HepG2 (cell line): ENCODE measurements around the gene GLOD4. TPM values are rescaled to one million over a fixed set of nuclear protein-coding genes. Genes with fewer than 3 reads are reported as not detected.
"Not testable (repeated sequence)": the region's sequence is repeated elsewhere in the genome, so short reads cannot be mapped to it uniquely, and the experiment has no call there.

Source experiments
- ATAC-seq: fragments of 200-7000 bp; cut with Tn5 transposase; 3 replicates; pipeline ENCODE4 v1.9.1; 2020; ENCODE audit warnings: mild to moderate bottlenecking, moderate library complexity
- BruUV-seq: library from RNA; stranded (reverse); fragments of 400-500 nt; replicated peaks from 2 replicates; lab custom pipeline; 2021; lab: Mats Ljungman, UMichigan
- CTCF ChIA-PET: fragments of 300-600 bp; formaldehyde crosslinking; extraction: SDS; loops from one replicate; lab custom pipeline; 2021; ENCODE audit warnings: low total read pairs, inconsistent platforms, low intra/inter-chr PET ratio; lab: Yijun Ruan, JAX
- POLR2A ChIA-PET: fragments of 350-600 bp; sonication (Branson Sonifier 250); formaldehyde crosslinking; loops from one replicate; lab custom pipeline; 2020; ENCODE audit warnings: antibody characterized with exemption, inconsistent platforms; lab: Yijun Ruan, JAX
- DNase-seq: peaks from one replicate; pipeline ENCODE4 v3.0.0-alpha.2; 2015; ENCODE audit warnings: low spot score
- FAIRE-seq: peaks from 3 replicates; lab custom pipeline; 2011; peaks lifted over from hg19 to GRCh38; lab: Jason Lieb, UNC
- H2AFZ ChIP-seq: one replicate; pipeline ENCODE4 v1.6.1; 2011; ENCODE audit warnings: low read length, inconsistent platforms
- H3K27ac ChIP-seq: fragments of 300-600 bp; 3 replicates; pipeline ENCODE4 v1.8.0; 2011; ENCODE audit warnings: mixed run types, mild to moderate bottlenecking, mixed read lengths, low read length, inconsistent platforms; ENCODE audit not compliant: insufficient read depth; ENCODE audit errors: extremely low read length
- H3K27me3 ChIP-seq, 2 experiments: fragments of 200-600 bp in 1 of 2; 2 replicates in 1 of 2; 3 replicates in 1 of 2; pipeline versions ENCODE4 v1.6.0 to v1.8.0; 2011; ENCODE audit warnings: low read length in 2 of 2, mild to moderate bottlenecking in 2 of 2, moderate library complexity in 2 of 2, inconsistent platforms in 1 of 2; ENCODE audit not compliant: insufficient read depth in 2 of 2, control insufficient read depth in 1 of 2
- H3K36me3 ChIP-seq, 2 experiments: fragments of 200-600 bp in 1 of 2; replicated peaks in 1 of 2; 2 replicates in 1 of 2; 3 replicates in 1 of 2; pipeline versions ENCODE4 v1.5.1 to v1.8.0; 2011; ENCODE audit warnings: low read length in 2 of 2, inconsistent platforms in 1 of 2; ENCODE audit not compliant: insufficient read depth in 2 of 2, control insufficient read depth in 1 of 2
- H3K4me1 ChIP-seq: 2 replicates; pipeline ENCODE4 v1.5.1; 2012; ENCODE audit warnings: low read length, inconsistent platforms; ENCODE audit not compliant: insufficient read depth
- H3K4me2 ChIP-seq: 2 replicates; pipeline ENCODE4 v1.6.0; 2011; ENCODE audit warnings: low read depth, low read length, inconsistent platforms
- H3K4me3 ChIP-seq, 3 experiments: fragments of 200-600 bp in 1 of 3; sonication (generic), shearing (Covaris generic) in 1 of 3; replicated peaks in 1 of 3; 2 replicates each; pipeline ENCODE4 v1.5.1; 2011 to 2016; ENCODE audit warnings: low read length in 3 of 3, inconsistent platforms in 2 of 3, low read depth in 2 of 3, mild to moderate bottlenecking in 2 of 3, control low read depth in 1 of 3, mixed read lengths in 1 of 3; ENCODE audit not compliant: insufficient read depth in 1 of 3
- H3K79me2 ChIP-seq: one replicate; pipeline ENCODE4 v1.6.1; 2011; ENCODE audit warnings: low read length, inconsistent platforms; ENCODE audit not compliant: insufficient read depth
- H3K9ac ChIP-seq: 2 replicates; pipeline ENCODE4 v1.6.0; 2011; ENCODE audit warnings: mild to moderate bottlenecking, low read depth, low read length, inconsistent platforms; ENCODE audit not compliant: insufficient read depth
- H3K9me3 ChIP-seq: 2 replicates; pipeline ENCODE4 v1.5.1; 2012; ENCODE audit warnings: mild to moderate bottlenecking, low read length
- H4K20me1 ChIP-seq: 2 replicates; pipeline ENCODE4 v1.6.0; 2011; ENCODE audit warnings: inconsistent platforms, mild to moderate bottlenecking, low read length, moderate library complexity; ENCODE audit not compliant: insufficient read depth
- SMYD3 ChIP-seq: sonication (generic); formaldehyde crosslinking; IDR thresholded peaks from 2 replicates; pipeline ENCODE4 v1.8.1; 2023; ENCODE audit warnings: mild to moderate bottlenecking, missing genetic modification reagents
- TEAD2 ChIP-seq: sonication (generic); formaldehyde crosslinking; IDR thresholded peaks from 2 replicates; pipeline ENCODE4 v1.9.0; 2021; ENCODE audit warnings: missing genetic modification reagents
- WGBS: methylation state at CpG from one replicate; pipeline ENCODE4 v1.1.6; 2017; ENCODE audit warnings: low lambda C conversion rate; 5-methylcytosine and 5-hydroxymethylcytosine counted together
- in situ Hi-C: cut with HindIII; loops from 2 replicates; pipeline ENCODE4 v1.10.0; 2017; ENCODE audit warnings: low pct_unique_long_range_greater_than_20kb; ENCODE audit not compliant: extremely low pct_ligation_motif_present
- intact Hi-C: fragments of 100-400 bp; cut with micrococcal nuclease; formaldehyde crosslinking; loops from one replicate; pipeline ENCODE4 v1.10.0; 2022; ENCODE audit not compliant: unreplicated experiment
- polyA plus RNA-seq, 8 experiments: library from polyadenylated mRNA; depleted of rRNA in 3 of 8; stranded (reverse) in 7 of 8; unstranded in 1 of 8; fragments of >200 nt; fragmentation: Illumina TruSeq in 4 of 8; extraction: Trizol in 4 of 8; gene quantifications; 2 replicates each; pipeline versions ENCODE4 v1.2.1 to v1.2.3, GENCODE V29; 2011 to 2016; ENCODE audit warnings: low read depth in 4 of 8, missing spikeins in 1 of 8, mixed read lengths in 1 of 8; ENCODE audit not compliant: insufficient read depth in 1 of 8
- total RNA-seq, 5 experiments: library from RNA; depleted of rRNA; stranded (reverse); fragments of >200 nt; fragmentation: Illumina TruSeq; extraction: Trizol; gene quantifications; 2 replicates each; pipeline ENCODE4 v1.2.3, GENCODE V29; 2016; ENCODE audit warnings: low read depth in 1 of 5
- TF ChIP-seq, protein P1 (sequence below): sonication (generic); formaldehyde crosslinking; IDR thresholded peaks from 2 replicates; pipeline ENCODE4 v1.5.0; 2020; ENCODE audit warnings: mild to moderate bottlenecking, missing genetic modification reagents, borderline replicate concordance

GLOD4 gene
- total and polyA plus RNA-seq, 2 of the 13 experiments (the other 11 are each of a cell fraction or from before 2014, with no cell fraction given) = 53.7 to 87.8 TPM

DNA sequence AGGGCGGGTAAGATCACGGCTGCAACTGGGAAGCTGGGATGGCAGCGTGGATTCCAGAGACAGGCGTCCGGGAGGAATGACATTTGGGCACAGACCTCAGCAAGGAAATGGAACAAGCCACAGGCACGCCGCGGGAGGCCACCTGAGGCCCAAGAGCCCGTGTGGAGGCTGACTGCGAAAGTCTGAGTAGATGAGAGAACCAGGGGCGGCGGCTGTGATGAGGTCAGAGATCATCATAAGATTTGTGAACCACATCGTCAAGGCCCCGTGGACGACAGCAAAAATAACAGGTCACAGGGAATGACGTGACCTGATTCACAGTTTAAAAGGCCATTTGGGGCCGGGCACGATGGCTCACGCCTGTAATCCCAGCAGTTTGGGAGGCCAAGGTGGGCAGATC is 48.3 kb upstream of the GLOD4 start (continued):
- TF ChIP-seq, protein P1, sequence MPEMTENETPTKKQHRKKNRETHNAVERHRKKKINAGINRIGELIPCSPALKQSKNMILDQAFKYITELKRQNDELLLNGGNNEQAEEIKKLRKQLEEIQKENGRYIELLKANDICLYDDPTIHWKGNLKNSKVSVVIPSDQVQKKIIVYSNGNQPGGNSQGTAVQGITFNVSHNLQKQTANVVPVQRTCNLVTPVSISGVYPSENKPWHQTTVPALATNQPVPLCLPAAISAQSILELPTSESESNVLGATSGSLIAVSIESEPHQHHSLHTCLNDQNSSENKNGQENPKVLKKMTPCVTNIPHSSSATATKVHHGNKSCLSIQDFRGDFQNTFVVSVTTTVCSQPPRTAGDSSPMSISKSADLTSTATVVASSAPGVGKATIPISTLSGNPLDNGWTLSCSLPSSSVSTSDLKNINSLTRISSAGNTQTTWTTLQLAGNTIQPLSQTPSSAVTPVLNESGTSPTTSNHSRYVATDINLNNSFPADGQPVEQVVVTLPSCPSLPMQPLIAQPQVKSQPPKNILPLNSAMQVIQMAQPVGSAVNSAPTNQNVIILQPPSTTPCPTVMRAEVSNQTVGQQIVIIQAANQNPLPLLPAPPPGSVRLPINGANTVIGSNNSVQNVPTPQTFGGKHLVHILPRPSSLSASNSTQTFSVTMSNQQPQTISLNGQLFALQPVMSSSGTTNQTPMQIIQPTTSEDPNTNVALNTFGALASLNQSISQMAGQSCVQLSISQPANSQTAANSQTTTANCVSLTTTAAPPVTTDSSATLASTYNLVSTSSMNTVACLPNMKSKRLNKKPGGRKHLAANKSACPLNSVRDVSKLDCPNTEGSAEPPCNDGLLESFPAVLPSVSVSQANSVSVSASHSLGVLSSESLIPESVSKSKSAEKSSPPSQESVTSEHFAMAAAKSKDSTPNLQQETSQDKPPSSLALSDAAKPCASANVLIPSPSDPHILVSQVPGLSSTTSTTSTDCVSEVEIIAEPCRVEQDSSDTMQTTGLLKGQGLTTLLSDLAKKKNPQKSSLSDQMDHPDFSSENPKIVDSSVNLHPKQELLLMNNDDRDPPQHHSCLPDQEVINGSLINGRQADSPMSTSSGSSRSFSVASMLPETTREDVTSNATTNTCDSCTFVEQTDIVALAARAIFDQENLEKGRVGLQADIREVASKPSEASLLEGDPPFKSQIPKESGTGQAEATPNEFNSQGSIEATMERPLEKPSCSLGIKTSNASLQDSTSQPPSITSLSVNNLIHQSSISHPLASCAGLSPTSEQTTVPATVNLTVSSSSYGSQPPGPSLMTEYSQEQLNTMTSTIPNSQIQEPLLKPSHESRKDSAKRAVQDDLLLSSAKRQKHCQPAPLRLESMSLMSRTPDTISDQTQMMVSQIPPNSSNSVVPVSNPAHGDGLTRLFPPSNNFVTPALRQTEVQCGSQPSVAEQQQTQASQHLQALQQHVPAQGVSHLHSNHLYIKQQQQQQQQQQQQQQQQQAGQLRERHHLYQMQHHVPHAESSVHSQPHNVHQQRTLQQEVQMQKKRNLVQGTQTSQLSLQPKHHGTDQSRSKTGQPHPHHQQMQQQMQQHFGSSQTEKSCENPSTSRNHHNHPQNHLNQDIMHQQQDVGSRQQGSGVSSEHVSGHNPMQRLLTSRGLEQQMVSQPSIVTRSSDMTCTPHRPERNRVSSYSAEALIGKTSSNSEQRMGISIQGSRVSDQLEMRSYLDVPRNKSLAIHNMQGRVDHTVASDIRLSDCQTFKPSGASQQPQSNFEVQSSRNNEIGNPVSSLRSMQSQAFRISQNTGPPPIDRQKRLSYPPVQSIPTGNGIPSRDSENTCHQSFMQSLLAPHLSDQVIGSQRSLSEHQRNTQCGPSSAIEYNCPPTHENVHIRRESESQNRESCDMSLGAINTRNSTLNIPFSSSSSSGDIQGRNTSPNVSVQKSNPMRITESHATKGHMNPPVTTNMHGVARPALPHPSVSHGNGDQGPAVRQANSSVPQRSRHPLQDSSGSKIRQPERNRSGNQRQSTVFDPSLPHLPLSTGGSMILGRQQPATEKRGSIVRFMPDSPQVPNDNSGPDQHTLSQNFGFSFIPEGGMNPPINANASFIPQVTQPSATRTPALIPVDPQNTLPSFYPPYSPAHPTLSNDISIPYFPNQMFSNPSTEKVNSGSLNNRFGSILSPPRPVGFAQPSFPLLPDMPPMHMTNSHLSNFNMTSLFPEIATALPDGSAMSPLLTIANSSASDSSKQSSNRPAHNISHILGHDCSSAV (CRISPR knock-in tag) = no peak
- no peak for TF ChIP-seq TEAD2 (CRISPR knock-in tag)
- no peak for TF ChIP-seq SMYD3 (CRISPR knock-in tag)

DNA sequence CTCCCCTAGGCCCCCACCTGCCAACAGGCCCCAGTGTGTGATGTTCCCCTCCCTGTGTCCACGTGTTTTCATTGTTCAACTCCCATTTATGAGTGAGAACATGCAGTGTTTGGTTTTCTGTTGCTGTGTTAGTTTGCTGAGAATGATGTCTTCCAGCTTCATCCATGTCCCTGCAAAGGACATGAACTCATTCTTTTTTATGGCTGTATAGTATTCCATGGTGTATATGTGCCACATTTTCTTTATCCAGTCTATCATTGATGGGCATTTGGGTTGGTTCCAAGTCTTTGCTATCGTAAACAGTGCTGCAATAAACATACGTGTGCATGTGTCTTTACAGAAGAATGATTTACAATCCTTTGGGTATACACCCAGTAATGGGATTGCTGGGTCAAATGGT is 47.5 kb upstream of the GLOD4 start:
- CTCF ChIA-PET, FAIRE-seq, POLR2A ChIA-PET, H3K4me2 ChIP-seq, intact Hi-C loops, H3K9ac ChIP-seq, in situ Hi-C loops, H4K20me1 ChIP-seq, H3K9me3 ChIP-seq, BruUV-seq, H2AFZ ChIP-seq, ATAC-seq, DNase-seq, H3K79me2 ChIP-seq, H3K4me3 ChIP-seq, H3K27me3 ChIP-seq, H3K36me3 ChIP-seq, H3K27ac ChIP-seq, H3K4me1 ChIP-seq: not testable (repeated sequence)
- 79% methylated on average over 3 of the region's 3 CpGs for WGBS
